ENCODE data around the gene ABCA4.
"Not testable (repeated sequence)": the region's sequence is repeated elsewhere in the genome, so short reads cannot be mapped to it uniquely, and the experiment has no call there.

ABCA4 gene

DNA sequence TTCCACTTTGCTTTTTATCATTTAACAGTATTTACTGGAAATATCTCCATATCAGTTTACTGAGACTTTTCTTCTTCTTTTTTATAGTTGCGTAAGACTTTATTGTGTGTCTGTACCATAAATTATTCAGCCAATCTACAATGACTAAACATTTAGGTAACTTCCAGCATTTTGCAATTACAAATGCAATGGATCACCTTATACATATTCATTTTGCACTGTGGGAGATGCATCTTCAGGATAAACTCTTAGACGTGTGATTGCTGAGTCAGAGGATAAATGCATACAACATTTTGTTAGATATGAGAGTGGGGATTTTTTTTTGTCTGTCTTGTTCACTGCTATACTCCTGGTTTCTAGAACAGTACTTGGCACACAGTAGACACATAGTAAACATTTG, 116.0 kb downstream of the ABCA4 start:
- DNase-seq (ENCODE audit: low spot score) = no peak

DNA sequence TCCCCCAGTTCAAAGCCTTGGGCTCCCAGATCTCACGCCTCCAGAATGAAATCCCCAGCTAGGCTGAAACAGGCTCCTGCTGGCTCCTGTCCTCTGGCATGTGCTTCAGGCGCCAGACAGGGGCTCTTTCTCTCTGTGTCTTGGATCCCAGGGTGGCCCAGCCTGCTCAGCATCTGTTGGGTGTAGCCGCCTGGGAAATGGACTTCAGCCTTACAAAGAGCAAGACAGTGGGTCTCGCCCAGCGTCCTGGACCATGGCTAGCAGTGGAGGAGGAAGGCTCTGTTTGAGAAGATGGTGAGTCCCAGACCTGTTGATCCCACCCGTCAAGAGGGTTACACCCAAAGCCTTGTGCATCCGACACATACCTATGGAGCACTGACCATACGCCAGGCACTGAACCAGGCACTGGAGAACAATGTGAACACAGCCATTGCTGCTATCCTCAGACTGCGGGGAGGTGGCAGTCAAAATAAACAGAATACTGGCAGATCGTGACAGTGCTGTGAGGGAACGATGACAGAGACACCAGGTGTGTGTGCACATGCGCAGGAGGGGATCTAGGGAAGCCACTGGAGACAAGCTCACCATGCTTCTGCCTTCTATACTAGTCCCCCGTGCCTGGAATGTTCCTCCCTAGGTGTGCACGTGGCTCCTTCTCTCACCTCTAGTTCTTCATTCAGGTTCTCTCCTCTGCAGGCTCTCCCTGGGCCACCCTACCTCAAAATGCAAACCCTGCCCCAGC, 118.7 kb downstream of the ABCA4 start:
- DNase-seq (ENCODE audit: low spot score) = no peak

DNA sequence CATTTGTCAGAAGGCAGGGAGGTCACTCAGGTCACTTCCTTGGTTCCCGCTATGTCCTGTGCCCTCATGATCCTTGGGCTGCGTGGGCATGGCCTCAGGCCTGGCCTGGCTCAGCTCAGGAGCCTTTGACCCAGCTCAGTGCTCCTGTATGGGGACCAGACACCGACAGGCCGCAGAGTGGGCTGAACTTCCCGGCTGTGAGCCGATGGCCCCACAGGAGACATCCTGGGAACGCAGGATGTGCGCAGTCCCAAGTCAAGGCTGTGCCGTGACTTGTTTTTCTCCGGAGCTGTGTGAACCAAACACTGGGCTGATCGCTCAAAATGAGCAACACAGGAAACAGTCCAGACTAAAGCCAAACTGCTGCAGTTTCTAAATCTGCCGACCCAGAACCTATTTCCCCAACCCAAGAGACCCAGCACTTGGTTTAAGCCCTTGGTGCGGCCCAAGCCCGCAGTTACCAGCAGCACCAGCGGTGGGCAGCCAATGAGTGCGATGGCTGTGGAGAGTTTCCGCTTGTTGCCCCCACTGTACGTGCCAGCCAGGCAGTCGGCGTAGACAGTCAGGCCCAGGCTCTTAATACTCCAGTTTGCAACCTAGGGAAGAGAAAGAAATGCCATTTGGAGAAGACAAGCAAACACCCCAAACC, 119.4 kb downstream of the ABCA4 start:
- no peak for DNase-seq (ENCODE audit: low spot score)

DNA sequence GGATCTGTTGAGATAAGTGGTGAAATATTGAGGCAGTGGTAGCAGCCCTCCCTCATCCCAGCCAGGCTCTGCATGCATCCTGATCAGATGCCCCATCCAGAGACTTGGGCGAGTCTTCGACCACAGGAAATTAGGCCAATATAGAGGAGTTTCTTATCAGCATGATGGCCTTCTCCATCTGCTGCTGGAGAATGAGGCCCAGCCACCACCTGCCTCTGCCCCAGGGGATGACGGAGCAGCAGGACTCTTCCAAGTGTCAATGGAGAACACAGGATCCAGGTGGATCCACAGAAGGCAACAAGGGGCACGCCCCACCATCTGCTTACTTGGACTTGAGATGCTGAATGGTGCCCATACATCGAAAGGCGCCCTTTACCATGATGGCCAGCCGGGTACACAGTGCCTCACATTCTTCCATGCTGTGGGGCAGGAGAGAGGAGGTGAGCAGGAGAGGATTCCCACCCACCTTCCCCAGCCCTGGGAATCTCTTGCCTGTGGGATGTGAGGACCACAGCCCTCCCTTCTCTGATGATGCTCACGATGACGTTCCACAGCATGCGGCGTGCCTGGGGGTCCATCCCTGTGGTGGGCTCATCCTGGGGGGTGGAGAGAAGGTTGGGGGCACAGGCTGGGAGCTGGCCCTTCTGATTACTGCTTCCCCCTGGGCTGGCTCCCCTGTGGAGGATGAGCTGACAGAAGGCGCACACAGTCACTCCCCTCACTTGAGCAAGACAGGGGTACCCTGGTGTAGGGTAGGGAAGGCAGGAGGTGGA, 120.3 kb downstream of the ABCA4 start:
- peak; percentile 40 for DNase-seq (ENCODE audit: low spot score)

DNA sequence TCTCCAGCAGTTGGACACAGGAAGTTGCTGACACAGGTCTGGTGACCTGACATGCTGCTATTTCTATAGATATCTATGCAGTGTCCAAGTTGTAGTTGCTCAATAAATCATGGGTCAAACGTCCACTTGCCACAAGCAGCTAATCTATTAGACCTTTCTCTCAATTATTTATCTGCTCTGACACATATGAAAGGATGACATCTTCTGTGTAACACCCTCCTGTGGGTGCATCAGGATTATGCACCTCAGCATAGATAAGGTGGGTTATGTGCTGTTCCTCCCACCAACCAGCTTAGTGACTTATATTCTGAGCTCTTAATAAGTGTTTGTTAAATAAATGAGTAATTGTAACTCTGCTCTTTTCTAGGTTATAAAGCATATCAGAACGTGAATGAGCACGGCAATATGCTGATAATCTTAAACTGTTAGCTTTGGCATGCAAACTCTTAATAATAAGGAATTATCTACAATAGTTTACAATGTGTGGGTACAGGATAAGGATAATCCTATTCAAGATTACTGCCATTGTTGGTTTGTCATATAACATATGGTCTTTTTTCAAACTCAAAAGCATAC, 121.0 kb downstream of the ABCA4 start:
- DNase-seq (ENCODE audit: low spot score) = peak; percentile 44

DNA sequence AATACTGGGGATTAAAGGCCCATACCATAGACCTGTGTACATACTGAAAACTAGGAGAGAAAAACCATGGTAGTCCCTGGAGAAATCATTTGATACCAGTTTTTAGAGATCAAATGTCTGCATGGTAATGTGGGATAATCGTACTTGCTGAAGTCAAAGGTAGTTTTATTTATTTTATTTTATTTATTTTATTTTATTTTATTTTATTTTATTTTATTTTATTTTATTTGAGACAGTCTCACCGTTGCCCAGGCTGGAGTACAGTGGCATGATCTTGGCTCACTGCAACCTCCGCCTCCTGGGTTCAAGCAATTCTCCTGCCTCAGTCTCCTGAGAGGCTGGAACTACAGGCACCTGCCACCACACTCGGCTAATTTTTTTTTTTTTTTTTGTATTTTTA, 122.4 kb downstream of the ABCA4 start:
- DNase-seq (ENCODE audit: low spot score) = not testable (repeated sequence)

DNA sequence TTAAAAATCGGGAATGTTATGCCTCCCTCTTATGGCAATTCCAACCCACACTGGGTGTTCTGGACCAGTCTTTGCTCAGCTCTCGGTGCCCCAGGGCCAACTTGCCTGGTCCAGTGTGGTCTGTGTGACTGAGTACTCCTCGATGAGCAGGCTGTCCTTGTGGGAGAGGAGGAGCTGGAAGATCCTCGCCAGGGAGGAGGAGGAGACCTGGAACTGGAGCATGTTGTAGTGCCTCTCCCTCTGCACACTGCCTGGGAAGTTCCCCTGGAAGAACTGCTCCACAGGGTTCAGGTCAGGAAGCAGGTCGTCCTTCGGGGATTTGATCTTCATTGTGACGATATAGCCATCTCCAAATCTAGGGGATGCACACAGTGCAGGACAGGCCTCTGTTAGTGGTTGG, 123.2 kb downstream of the ABCA4 start:
- DNase-seq (ENCODE audit: low spot score) = no peak

DNA sequence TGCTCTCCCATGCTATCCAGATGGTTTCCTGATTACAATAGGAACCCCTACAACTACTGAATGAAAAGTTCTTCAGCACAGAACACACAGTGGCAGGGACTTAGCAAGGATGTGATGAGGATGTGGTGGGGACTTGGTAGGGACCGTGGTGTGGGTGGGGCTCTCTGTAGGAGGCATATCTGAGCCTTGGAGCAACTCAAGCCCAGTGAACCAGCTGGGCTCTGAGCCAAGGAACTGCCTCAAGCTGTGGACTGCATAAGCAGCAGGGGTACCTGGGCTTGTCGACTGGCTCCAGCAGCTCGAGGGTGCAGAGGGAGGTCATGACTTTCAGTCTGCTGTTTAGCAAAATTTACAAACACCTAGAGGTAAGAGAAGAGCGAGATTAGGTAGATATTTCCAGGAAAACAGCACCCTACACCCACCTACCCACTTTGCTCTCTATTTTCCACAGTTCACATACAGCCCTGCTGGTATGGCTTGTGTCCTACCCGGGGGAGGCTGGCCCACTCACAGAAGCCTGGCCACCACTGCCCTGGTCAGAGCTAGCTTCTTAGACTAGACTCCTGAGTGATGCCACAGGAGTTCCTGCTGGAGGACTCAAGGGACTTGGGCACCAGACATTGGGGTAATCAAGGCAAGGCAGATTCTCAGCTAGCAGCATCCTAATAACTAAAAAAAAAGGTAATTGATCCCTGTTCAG, 125.0 kb downstream of the ABCA4 start:
- peak; percentile 67 for DNase-seq (ENCODE audit: low spot score)

DNA sequence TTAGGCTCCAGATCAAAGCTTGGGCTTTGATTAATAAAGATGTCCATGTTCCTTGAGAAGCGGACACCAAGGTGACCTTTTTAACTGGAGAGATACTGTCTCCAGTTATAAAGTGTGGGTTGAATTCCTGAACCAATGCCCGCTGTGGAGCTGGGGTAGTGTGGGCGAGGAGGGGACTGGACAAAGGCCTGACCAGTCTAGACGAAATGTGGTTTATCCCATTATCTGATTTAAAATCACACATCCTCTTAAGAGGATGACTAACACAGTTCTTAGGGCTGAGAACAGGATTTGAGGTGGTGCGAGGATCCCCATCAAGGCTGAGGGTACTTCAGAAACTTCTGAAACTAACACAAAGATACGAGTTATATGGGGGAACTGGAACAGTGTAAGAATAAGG, 127.2 kb downstream of the ABCA4 start:
- DNase-seq (ENCODE audit: low spot score) = no peak

DNA sequence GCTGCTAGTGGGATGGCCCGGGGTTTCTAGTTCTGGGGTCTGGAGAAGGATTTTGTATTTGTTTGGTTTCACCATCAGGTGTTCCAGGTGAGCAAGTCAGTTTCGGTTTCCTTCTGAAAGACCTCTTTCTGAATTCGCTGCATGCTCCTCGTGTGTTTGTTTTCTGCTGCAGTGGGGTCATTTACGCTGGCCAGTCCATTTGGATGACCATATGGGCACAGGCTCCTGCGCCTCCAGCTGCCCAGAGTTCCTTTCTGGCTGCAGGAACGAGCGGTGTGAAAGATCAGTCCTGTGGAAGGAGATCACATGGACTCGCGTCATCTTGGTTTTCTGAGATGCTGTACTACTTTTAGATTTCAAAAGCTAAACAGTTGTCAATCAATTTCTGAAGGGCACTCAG, 128.0 kb downstream of the ABCA4 start:
- DNase-seq (ENCODE audit: low spot score) = no peak

DNA sequence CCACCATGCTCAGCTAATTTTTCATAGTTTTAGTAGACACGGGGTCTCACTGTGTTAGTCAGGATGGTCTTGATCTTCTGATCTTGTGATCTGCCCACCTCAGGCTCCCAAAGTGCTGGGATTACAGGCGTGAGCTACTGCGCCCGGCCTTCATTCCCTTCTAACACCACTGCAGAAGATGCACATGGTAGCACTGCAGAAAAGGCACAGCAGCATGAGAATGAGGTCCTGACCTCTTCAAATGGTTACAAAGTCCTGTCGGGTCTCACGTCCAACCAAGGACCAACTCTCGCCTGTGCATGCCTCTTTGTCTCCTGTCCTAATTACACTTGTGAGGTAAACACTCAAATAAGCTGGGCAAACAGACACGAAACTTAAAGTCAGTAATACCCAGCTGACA, 128.8 kb downstream of the ABCA4 start:
- DNase-seq (ENCODE audit: low spot score) = no peak

DNA sequence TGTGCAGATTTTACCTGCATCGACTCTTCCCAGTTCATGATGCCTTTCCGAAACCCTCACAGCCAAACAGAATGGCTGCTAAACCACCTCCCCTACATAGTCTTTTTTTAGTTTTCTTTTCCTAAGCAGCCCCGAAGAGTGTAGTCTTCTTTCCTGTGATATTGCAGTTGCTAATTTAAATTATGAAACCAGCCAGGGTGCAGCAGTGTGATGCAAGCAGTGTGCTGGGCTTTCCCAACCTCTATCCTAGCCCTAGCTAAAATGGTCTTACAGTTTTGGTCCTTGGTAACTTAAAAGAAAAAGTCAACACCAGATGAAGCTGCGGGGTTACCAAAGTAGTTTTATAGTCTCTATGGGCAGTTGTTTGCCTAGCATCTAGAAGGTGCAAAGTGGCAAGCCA, 129.7 kb downstream of the ABCA4 start:
- no peak for DNase-seq (ENCODE audit: low spot score)

DNA sequence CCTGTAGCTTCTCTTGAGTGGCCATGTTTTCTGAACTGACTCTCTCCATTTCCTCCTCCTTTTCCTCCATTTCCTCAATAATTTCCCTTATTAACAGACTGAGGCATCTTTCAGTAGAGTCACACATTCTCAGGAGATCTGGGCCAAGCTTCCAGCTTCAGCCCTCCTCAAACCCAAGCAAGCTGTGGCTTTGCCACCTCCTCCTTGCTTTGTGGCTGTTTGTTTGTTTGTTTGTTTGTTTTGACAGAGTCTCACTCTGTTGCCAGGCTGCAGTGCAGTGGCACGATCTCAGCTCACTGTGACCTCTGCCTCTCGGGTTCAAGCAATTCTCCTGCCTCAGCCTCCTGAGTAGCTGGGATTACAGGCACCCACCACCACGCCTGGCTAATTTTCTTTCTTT, 130.5 kb downstream of the ABCA4 start:
- DNase-seq (ENCODE audit: low spot score) = not testable (repeated sequence)

DNA sequence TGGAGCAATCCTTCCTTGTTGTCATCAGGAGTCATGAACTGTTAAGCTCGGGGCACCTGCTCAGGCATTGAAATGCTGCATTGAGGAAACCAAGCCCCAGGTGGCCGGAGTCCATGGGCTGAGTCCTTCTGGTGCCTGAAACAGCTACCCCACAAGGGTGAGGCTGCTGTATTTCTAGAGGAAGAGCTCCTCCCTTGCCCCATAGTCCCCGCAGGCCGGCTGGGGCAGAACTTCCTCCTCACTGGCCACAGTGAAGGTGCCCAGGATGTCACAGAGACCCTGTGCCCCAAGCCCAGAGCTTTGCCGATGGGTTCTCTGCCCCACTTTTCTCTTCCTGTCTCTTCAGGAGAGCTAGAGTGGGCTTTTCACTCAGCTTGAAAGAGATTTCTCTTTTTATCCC, 130.9 kb downstream of the ABCA4 start:
- DNase-seq (ENCODE audit: low spot score) = no peak

DNA sequence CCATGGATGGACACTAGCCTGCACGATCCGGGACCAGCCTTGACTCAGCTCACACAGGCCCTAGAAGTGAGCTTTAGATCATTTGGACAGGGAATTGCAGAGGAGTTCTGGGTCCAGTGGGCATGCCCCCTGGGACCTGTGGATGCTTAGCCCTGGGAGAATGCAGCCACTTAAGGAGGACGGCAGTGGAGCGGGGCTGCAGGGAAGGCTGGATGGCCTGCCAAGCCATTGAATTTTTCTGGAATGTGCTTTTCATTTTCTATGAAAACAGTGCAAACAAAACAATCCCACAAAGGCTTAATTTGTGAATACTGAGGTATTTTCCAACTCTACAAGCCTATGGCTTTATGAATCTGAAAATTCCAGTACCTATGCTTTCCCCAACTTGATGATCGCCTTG, 131.3 kb downstream of the ABCA4 start:
- DNase-seq (ENCODE audit: low spot score) = no peak

DNA sequence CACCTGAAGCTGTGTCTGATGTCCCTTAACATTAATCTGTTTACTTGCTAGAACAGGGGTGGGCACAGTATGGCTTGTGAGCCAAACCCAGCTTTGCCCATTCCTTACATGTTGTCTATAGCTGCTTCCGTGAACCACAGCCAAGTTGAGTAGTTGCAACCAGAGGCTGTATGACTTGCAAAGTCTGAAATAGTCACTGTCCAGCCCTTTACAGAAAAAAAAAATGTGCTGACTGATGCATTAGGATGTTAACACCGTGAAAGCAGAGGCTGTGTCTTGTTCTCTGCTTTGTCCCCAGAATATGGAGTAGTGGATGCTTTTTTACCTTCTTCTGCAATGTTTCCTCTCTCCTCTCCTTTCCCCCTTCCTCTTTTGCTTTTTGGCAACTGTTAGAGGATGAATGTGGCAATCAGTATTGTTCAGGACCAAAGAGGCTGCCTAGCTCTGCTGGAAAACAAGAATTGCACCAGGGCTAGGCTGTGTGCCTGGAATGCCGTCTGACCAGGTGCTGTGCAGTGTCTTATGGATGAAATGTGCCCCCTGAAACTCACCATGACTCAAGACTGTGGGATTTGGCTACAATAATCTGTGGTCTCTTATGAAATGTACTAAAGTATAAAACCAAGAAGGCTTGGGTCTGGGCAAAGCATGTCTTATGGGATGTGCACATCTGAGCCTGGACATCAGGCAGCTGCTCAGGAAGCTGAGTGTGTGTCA, 132.2 kb downstream of the ABCA4 start:
- no peak for DNase-seq (ENCODE audit: low spot score)

DNA sequence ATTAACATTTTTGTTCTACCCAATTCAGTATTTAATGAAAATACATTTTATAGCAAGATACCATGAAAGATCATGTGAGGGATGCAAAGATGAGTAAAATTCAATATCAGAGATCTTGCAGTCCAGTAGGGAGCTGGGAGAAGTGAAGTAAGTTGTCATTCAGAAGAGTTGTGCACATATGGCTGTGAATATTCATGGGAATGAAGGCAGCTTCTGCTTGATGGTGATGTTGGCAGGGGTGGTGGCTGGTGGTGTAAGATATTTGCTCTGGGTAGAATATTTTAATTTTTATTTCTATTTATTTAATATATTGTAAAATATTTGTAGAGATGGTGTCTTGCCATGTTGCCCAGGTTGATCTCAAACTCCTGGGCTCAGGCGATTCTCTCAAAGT, 139.7 kb downstream of the ABCA4 start:
- no peak for DNase-seq (ENCODE audit: low spot score)

DNA sequence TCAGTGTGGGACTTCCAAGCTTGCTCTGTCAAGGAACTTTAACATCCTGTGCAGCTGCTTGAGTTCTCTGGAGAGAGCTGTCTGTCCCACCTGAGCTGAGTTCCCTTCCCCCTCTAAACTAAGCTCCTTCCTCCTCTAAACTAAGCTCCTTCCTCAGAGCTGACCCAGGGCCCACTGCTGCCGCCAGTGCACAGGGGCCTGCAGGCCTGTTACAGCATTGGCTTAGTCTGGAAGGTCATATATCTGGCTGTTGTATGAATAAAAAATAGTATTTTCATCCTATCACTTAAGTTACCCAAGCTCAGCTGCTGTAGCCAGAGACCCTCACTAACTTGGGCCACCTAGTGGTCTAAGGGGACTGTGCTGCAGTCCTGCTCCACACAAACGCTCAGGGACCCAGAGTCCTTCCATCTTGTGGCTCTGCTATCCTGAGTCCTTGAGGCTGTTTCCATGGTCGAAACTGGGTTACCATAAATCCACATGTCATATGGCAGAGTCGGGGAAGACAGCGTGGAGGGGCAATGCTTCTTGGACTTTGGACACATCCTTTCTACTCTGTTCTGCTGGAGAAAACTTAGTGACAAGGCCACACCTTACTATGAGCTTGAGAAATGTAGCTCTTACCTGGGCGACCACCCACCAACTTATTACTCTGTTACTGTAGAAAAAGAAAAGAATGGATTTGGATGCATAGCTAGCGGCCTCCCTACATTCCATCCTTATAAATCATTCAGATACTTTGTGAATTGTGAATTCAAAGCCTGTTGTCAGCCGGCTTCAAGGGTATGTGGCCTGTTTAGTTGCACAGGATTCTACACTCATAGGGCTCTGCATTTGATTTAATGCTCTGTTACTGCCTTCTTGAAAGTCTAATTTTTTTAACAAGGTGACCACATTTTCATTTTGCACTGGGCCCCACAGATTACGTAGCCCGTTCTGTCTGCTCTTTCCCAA, 140.4 kb downstream of the ABCA4 start:
- DNase-seq (ENCODE audit: low spot score) = no peak

DNA sequence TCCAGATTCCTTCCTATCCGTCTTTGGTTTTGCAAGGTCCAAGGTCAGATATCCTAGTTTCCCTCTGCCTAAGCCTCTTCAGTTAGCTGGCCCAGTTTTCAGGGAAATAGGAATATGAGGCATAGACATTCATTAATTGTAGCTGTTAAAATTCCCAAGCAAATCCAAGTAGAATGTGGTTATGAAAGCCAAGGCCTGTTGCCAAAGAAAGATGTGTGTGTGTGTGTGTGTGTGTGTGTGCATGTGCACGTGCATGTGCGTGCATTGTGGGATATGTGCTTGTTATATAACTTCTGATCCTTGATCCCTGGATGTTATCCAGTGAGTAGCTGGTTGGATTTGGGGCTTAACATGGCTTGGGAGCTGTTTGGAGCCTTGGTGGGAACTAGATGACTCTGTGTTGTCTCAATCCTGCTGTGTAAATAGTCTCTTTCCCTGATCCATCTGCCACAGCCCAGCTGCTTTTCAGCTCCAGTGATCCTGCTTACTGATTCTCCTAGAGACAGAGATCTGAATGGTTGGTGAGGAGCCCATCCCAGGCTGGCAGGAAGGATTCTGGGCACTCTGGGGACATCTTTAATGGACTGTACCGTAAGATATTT, 141.1 kb downstream of the ABCA4 start:
- DNase-seq (ENCODE audit: low spot score) = no peak

All from hematopoietic multipotent progenitor cell treated with erythropoietin and hydrocortisone succinate and interleukin-3 and kit ligand, for 17 days (in vitro differentiated cells).